GM23248 (cell line): ENCODE measurements around the gene VSTM2B.

ENCODE experiments used
- EZH2 ChIP-seq: fragments of 200-600 bp; sonication (generic); IDR thresholded peaks from 2 replicates; pipeline ENCODE4 v1.6.1; 2018; ENCODE audit warnings: antibody characterized with exemption, mild to moderate bottlenecking; ENCODE audit not compliant: insufficient read depth, poor library complexity, severe bottlenecking
- EZH2phosphoT487 ChIP-seq: fragments of 200-600 bp; sonication (generic); IDR thresholded peaks from 2 replicates; pipeline ENCODE4 v1.6.1; 2018; ENCODE audit warnings: antibody characterized with exemption, moderate library complexity, mild to moderate bottlenecking, low read depth; ENCODE audit not compliant: insufficient read depth

DNA sequence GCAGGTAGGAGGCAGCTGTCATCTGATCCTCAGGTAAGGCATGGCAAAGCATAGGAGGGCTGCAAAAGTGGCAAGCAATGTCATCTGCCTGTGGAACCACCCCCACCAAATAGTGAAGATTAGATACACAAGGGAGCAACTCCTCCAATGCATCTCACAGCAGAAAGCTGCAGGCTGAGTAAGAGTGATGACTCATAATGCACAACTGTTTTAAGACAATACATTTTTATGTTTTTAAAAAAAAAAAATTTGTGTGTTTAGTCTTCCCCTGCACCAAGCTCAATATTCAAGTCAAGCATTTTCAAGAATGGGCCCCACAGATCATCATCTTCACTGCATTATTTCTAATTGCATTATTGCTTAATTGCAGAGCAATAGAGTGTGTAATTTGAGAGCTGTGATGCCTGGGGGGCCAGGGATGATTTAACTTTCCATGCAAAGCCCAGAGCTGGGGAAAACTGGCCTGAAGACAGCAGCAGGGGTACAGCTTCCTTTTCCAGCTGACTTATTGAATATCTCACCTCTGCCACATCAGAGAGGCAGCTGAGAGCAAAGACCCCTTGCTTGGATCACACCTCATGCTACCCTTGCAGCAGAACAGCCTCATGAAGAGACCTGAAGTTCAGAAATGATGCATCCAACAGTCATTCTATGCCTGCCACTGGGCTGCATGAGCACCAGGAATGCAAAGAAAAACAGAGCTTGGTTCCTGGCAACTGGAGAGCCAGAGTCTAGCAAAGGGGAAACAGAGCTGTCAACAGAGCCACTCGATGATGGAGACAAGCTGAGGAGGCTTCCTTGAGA is 57.6 kb downstream of the VSTM2B start:
- TF ChIP-seq EZH2 = no peak
- TF ChIP-seq EZH2phosphoT487 = no peak
